ENCODE measurements around the gene PODNL1. TPM values are rescaled to one million over a fixed set of nuclear protein-coding genes. Genes with fewer than 3 reads are reported as not detected.
A peak's percentile ranks its signal among the peaks of the same experiment; 100 is the strongest.

The PODNL1 gene
- total and polyA plus RNA-seq, 2 experiments from 2014 or later = 0.24 TPM; not detected in 1

DNA sequence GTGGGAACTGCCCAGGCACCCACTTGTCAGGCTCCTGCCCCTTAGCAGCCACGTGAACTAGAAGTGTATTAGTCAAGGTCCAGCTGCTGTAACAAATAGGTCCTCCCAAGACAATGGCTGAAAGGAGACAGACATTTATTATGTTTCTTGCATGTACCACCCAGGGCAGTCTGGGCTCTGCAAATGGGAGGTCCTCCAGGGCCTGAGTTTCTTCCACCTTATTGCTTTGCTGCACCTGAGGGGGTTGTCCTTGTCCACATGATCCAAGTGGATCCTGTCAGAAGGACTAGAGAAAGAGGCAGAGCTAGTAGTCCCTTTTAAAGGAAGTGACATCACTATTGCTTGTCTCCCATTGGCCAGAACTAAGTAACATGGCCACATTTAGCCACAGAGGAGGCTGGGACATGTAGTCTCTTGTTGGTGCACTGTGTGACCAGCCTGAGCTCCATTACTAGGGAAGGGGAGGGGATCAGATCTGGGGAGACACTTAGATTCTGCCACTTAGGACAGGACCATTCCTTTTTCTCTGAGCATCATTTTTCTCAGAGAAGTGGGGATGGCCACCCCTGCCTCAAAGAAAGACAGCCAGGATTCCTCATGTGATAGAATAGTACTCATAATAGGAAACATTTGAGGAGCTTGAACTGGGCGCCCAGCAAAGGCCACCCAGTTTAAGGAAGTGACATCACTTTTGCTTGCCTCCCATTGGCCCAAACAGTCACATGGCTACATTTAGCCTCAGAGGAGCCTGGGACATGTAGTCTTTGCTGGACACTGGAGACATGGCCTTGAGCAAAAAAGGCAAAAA is 17.1 kb downstream of the PODNL1 start:
- Histone ChIP-seq H3K79me2 (replicated peaks; ENCODE audit: insufficient read depth) (no peaks in the 10 kb centered on the region), H3K4me2 (no peak overlapping the region), H3K4me3 (no peak overlapping the region), H3K27ac (ENCODE audit: low read depth) (no peak overlapping the region), H3K27me3 (ENCODE audit: insufficient read depth) (no peaks in the 10 kb centered on the region), H3K36me3 (ENCODE audit: insufficient read depth) (peaks cover 5% of the 10 kb centered on the region; the same call in 1 of the 2 replicates), H2AFZ (no peak overlapping the region), H3F3A (replicated peaks; ENCODE audit: low read depth) (no peaks in the 10 kb centered on the region), H4K20me1 (replicated peaks; ENCODE audit: insufficient read depth) (peaks cover 4% of the 10 kb centered on the region), H3K4me1 (ENCODE audit: insufficient read depth) (no peaks in the 10 kb centered on the region), H3K9me2 (ENCODE audit: insufficient read depth) (no peaks in the 10 kb centered on the region)
- Mint-ChIP-seq H3K27ac (peak overlapping the region; percentile 91), H3K27me3 (ENCODE audit: insufficient read depth, low read depth, poor library complexity) (peaks cover 5% of the 10 kb centered on the region), H3K4me1 (no peaks in the 10 kb centered on the region), H3K9me3 (peaks cover 9% of the 10 kb centered on the region; the same call in 2 of the 3 replicates), H3K4me3 (no peak overlapping the region), H3K36me3 (ENCODE audit: low read depth) (peaks cover 61% of the 10 kb centered on the region)
- DNase-seq (ENCODE audit: low spot score) (peak; percentile 76), ATAC-seq (peak; percentile 93)
- TF ChIP-seq, protein P1, sequence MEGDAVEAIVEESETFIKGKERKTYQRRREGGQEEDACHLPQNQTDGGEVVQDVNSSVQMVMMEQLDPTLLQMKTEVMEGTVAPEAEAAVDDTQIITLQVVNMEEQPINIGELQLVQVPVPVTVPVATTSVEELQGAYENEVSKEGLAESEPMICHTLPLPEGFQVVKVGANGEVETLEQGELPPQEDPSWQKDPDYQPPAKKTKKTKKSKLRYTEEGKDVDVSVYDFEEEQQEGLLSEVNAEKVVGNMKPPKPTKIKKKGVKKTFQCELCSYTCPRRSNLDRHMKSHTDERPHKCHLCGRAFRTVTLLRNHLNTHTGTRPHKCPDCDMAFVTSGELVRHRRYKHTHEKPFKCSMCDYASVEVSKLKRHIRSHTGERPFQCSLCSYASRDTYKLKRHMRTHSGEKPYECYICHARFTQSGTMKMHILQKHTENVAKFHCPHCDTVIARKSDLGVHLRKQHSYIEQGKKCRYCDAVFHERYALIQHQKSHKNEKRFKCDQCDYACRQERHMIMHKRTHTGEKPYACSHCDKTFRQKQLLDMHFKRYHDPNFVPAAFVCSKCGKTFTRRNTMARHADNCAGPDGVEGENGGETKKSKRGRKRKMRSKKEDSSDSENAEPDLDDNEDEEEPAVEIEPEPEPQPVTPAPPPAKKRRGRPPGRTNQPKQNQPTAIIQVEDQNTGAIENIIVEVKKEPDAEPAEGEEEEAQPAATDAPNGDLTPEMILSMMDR (conservative IDR thresholded peaks at IDR 0.05; ENCODE audit: low read depth in 2 of 2) = no peak
- peak; percentile 80 for TF ChIP-seq CREB1 (CRISPR knock-in tag; IDR thresholded peaks at IDR 0.05; ENCODE audit: low read depth)
- TF ChIP-seq, protein P2, sequence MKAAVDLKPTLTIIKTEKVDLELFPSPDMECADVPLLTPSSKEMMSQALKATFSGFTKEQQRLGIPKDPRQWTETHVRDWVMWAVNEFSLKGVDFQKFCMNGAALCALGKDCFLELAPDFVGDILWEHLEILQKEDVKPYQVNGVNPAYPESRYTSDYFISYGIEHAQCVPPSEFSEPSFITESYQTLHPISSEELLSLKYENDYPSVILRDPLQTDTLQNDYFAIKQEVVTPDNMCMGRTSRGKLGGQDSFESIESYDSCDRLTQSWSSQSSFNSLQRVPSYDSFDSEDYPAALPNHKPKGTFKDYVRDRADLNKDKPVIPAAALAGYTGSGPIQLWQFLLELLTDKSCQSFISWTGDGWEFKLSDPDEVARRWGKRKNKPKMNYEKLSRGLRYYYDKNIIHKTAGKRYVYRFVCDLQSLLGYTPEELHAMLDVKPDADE (IDR thresholded peaks at IDR 0.05) = 0 out of 2 replicates have a peak, but pooled peaks have one; percentile 35

DNA sequence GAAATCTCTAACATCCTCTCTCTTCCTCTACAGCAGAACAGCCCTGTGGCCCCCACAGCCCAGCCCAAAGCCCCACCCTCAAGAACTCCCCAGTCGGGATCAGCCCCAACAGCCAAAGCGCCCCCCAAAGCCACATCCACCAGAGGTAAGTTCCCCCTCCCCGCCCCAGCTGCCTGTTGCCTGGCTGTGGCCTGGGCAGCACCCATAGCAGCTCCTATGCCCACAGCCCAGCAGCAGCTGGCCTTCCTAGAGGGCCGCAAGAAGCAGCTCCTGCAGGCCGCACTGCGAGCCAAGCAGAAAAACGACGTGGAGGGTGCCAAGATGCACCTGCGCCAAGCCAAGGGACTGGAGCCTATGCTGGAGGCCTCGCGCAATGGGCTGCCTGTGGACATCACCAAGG is 17.7 kb downstream of the PODNL1 start:
- ATAC-seq = no peak
- TF ChIP-seq ZNF331 (CRISPR knock-in tag; IDR thresholded peaks at IDR 0.05; ENCODE audit: low read depth) = no peak
- TF ChIP-seq EZH2phosphoT487 (IDR thresholded peaks at IDR 0.05; ENCODE audit: unreplicated experiment) = no peak
- TF ChIP-seq POLR2AphosphoS5 (IDR thresholded peaks at IDR 0.05; ENCODE audit: low read depth) = no peak
- TF ChIP-seq, protein P3, sequence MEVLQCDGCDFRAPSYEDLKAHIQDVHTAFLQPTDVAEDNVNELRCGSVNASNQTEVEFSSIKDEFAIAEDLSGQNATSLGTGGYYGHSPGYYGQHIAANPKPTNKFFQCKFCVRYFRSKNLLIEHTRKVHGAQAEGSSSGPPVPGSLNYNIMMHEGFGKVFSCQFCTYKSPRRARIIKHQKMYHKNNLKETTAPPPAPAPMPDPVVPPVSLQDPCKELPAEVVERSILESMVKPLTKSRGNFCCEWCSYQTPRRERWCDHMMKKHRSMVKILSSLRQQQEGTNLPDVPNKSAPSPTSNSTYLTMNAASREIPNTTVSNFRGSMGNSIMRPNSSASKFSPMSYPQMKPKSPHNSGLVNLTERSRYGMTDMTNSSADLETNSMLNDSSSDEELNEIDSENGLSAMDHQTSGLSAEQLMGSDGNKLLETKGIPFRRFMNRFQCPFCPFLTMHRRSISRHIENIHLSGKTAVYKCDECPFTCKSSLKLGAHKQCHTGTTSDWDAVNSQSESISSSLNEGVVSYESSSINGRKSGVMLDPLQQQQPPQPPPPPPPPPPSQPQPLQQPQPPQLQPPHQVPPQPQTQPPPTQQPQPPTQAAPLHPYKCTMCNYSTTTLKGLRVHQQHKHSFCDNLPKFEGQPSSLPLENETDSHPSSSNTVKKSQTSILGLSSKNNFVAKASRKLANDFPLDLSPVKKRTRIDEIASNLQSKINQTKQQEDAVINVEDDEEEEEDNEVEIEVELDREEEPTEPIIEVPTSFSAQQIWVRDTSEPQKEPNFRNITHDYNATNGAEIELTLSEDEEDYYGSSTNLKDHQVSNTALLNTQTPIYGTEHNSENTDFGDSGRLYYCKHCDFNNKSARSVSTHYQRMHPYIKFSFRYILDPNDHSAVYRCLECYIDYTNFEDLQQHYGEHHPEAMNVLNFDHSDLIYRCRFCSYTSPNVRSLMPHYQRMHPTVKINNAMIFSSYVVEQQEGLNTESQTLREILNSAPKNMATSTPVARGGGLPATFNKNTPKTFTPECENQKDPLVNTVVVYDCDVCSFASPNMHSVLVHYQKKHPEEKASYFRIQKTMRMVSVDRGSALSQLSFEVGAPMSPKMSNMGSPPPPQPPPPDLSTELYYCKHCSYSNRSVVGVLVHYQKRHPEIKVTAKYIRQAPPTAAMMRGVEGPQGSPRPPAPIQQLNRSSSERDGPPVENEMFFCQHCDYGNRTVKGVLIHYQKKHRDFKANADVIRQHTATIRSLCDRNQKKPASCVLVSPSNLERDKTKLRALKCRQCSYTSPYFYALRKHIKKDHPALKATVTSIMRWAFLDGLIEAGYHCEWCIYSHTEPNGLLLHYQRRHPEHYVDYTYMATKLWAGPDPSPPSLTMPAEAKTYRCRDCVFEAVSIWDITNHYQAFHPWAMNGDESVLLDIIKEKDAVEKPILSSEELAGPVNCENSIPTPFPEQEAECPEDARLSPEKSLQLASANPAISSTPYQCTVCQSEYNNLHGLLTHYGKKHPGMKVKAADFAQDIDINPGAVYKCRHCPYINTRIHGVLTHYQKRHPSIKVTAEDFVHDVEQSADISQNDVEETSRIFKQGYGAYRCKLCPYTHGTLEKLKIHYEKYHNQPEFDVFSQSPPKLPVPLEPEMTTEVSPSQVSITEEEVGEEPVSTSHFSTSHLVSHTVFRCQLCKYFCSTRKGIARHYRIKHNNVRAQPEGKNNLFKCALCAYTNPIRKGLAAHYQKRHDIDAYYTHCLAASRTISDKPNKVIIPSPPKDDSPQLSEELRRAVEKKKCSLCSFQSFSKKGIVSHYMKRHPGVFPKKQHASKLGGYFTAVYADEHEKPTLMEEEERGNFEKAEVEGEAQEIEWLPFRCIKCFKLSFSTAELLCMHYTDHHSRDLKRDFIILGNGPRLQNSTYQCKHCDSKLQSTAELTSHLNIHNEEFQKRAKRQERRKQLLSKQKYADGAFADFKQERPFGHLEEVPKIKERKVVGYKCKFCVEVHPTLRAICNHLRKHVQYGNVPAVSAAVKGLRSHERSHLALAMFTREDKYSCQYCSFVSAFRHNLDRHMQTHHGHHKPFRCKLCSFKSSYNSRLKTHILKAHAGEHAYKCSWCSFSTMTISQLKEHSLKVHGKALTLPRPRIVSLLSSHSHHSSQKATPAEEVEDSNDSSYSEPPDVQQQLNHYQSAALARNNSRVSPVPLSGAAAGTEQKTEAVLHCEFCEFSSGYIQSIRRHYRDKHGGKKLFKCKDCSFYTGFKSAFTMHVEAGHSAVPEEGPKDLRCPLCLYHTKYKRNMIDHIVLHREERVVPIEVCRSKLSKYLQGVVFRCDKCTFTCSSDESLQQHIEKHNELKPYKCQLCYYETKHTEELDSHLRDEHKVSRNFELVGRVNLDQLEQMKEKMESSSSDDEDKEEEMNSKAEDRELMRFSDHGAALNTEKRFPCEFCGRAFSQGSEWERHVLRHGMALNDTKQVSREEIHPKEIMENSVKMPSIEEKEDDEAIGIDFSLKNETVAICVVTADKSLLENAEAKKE (CRISPR knock-in tag; IDR thresholded peaks at IDR 0.05) = no peak
- TF ChIP-seq, protein P1 (conservative IDR thresholded peaks at IDR 0.05; ENCODE audit: low read depth in 2 of 2) = no peak
- TF ChIP-seq EZH2 (IDR thresholded peaks at IDR 0.05; ENCODE audit: low read depth, unreplicated experiment) = no peak
- no peak for TF ChIP-seq CREB1 (CRISPR knock-in tag; IDR thresholded peaks at IDR 0.05; ENCODE audit: low read depth)

More for the DNA sequence above, 17.7 kb downstream of the PODNL1 start:
- H3K27ac ChIP-seq (ENCODE audit: low read depth) = no peak overlapping the region
- H3K4me3 Mint-ChIP-seq = no peak overlapping the region
- H2AFZ ChIP-seq = no peak overlapping the region
- peaks cover 5% of the 10 kb centered on the region for H3K27me3 Mint-ChIP-seq (ENCODE audit: insufficient read depth, low read depth, poor library complexity)
- no peaks in the 10 kb centered on the region for H3K9me2 ChIP-seq (ENCODE audit: insufficient read depth)
- H3K4me1 Mint-ChIP-seq = no peaks in the 10 kb centered on the region
- H4K20me1 ChIP-seq (replicated peaks; ENCODE audit: insufficient read depth) = peaks cover 4% of the 10 kb centered on the region
- no peak for DNase-seq (ENCODE audit: low spot score)
- no peaks in the 10 kb centered on the region for H3K27me3 ChIP-seq (ENCODE audit: insufficient read depth)
- peaks cover 5% of the 10 kb centered on the region; the same call in 1 of the 2 replicates for H3K36me3 ChIP-seq (ENCODE audit: insufficient read depth)
- no peak overlapping the region for H3K4me2 ChIP-seq
- no peak overlapping the region for H3K4me3 ChIP-seq
- H3K27ac Mint-ChIP-seq = no peak overlapping the region
- H3K36me3 Mint-ChIP-seq (ENCODE audit: low read depth) = peaks cover 61% of the 10 kb centered on the region
- H3K4me1 ChIP-seq (ENCODE audit: insufficient read depth) = no peaks in the 10 kb centered on the region
- H3K9me3 Mint-ChIP-seq = peaks cover 9% of the 10 kb centered on the region; the same call in 2 of the 3 replicates
- no peaks in the 10 kb centered on the region for H3K79me2 ChIP-seq (replicated peaks; ENCODE audit: insufficient read depth)
- H3F3A ChIP-seq (replicated peaks; ENCODE audit: low read depth) = no peaks in the 10 kb centered on the region
